ENCODE data around the gene PELI2. TPM values are rescaled to one million over a fixed set of nuclear protein-coding genes. Genes with fewer than 3 reads are reported as not detected.
A peak's percentile ranks its signal among the peaks of the same experiment; 100 is the strongest.

The PELI2 gene
- total RNA-seq, 2 donors from 2014 or later, result 11.3 to 11.7 TPM

DNA sequence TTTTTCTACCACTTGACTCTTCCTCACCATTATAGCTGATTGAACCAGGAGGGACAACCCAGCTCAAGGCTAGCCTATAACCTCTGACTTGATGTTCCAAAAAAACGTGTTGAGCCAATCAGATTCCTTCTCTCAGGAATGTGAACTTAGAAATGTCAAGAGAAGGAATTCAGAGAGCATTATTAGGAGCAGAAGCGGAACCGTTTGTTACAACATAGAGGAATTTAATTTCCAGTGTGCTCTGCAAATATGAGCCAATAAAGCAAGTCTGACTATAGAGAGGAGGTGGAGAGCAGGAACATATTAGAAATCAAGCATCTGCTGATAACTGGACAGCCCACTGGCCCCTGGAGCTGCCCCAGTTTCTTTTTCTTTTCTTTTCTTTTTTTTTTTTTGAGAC lies 15.3 kb upstream of the PELI2 start:
- ATAC-seq (replicated peaks in 1 of 2) (no peak), DNase-seq (no peak)
- H3K36me3 Mint-ChIP-seq (ENCODE audit: insufficient read depth in 2 of 2), result no peaks in the 10 kb centered on the region
- no peaks in the 10 kb centered on the region for H3K4me1 Mint-ChIP-seq (ENCODE audit: low read depth)
- H3K9me3 Mint-ChIP-seq, result no peaks in the 10 kb centered on the region
- H3K4me3 Mint-ChIP-seq, result no peak overlapping the region
- no peak overlapping the region for H3K27ac Mint-ChIP-seq
- peaks cover 7% of the 10 kb centered on the region for H3K27me3 Mint-ChIP-seq (ENCODE audit: low read depth)

DNA sequence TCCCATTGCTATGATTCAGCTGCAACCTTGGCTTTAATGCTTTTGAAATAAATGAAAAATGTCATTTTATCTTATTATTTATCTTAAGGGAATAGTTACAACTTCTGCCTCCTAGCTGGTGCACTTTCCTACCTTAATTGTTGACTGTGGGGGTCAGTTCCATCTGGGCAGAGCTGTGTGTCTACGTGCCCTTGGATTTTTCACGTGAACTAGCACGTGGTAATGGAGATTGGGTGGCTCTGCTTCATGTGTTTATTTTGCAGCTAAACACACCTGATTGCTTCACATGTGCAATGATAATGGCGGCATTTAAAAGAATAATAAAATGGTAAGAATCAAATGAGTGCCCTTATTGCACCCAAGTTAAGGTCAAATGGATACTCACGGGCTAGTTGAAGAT lies 10.6 kb upstream of the PELI2 start:
- Mint-ChIP-seq H3K27me3 (ENCODE audit: low read depth) (no peaks in the 10 kb centered on the region), H3K9me3 (no peaks in the 10 kb centered on the region), H3K36me3 (ENCODE audit: insufficient read depth in 2 of 2) (no peaks in the 10 kb centered on the region), H3K27ac (no peak overlapping the region), H3K4me1 (ENCODE audit: low read depth) (no peaks in the 10 kb centered on the region), H3K4me3 (no peak overlapping the region)
- DNase-seq, result no peak
- no peak for ATAC-seq (replicated peaks in 1 of 2)

DNA sequence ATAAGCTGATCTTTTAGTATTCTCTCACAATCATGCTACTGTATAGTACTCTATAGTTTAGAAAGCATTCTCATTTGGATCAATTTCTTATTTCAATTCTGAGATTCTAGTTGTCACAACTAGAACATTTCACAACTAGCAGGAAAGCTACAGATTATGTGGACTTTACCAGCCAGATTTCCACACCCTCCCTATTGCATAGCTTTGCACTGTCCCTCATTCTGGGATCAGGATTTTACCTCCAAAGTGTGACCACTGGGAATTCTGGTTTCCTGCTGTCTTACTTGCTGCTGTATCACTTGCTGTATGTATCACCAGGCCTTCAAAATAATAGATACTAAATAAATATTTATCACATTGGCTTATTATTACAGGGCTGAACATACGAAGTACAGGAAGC lies 10.2 kb upstream of the PELI2 start:
- DNase-seq, result no peak
- Mint-ChIP-seq H3K9me3 (no peaks in the 10 kb centered on the region), H3K27ac (no peak overlapping the region), H3K4me1 (ENCODE audit: low read depth) (no peaks in the 10 kb centered on the region), H3K36me3 (ENCODE audit: insufficient read depth in 2 of 2) (no peaks in the 10 kb centered on the region), H3K27me3 (ENCODE audit: low read depth) (no peaks in the 10 kb centered on the region), H3K4me3 (no peak overlapping the region)
- no peak for ATAC-seq (replicated peaks in 1 of 2)

DNA sequence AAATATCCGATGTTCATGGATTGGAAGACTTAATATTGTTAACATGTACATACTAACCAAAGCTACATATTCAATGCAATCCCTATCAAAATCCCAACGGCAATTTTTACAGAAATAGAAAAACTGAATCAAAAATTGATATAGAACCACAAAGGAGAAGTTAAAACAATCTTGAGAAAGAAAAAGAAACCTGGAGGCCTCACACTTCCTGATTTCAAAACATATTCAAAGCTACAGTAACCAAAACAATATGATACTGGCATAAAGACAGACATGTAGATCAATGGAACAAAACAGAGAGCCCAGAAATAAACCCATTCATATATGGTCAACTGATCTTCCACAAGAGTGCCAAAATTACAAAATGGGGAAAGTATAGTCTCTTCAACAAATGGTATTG lies 5.4 kb upstream of the PELI2 start:
- Mint-ChIP-seq H3K9me3 (no peaks in the 10 kb centered on the region), H3K4me3 (no peak overlapping the region), H3K4me1 (ENCODE audit: low read depth) (peaks cover 15% of the 10 kb centered on the region), H3K36me3 (ENCODE audit: insufficient read depth in 2 of 2) (no peaks in the 10 kb centered on the region), H3K27ac (no peak overlapping the region), H3K27me3 (ENCODE audit: low read depth) (no peaks in the 10 kb centered on the region)
- ATAC-seq (replicated peaks in 1 of 2), result no peak
- no peak for DNase-seq

DNA sequence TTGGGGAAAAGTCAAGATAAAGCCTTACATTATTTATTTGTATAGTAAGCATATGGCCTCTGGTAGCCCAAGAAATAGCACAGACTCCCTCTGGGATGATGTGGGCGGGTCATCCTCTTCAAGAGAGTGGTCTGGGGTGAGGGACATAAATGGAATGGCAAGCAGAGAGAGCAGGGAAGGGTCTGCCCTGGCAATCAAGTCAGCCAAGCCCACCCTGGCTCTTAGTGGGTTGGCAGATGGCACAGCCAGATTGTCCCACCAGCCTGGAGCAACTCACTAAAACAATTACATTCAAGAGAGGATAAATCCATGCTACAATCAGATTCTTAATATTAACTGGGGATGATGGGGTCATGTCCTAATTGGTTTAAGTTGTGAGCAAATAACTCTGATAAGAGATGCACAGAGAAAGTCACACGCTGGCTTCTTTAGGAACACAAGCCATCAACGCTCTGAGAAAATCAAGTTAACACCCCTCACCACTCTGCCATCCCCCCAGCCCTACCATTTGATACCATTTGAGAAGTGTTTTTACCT lies 2.8 kb upstream of the PELI2 start:
- Mint-ChIP-seq H3K27ac (no peak overlapping the region), H3K9me3 (no peaks in the 10 kb centered on the region), H3K36me3 (ENCODE audit: insufficient read depth in 2 of 2) (peaks cover 0 to 2% of the 10 kb centered on the region in 2 donors), H3K4me1 (ENCODE audit: low read depth) (peaks cover 24% of the 10 kb centered on the region), H3K27me3 (ENCODE audit: low read depth) (peaks cover 8% of the 10 kb centered on the region), H3K4me3 (no peak overlapping the region)
- DNase-seq (no peak), ATAC-seq (replicated peaks in 1 of 2) (no peak)

DNA sequence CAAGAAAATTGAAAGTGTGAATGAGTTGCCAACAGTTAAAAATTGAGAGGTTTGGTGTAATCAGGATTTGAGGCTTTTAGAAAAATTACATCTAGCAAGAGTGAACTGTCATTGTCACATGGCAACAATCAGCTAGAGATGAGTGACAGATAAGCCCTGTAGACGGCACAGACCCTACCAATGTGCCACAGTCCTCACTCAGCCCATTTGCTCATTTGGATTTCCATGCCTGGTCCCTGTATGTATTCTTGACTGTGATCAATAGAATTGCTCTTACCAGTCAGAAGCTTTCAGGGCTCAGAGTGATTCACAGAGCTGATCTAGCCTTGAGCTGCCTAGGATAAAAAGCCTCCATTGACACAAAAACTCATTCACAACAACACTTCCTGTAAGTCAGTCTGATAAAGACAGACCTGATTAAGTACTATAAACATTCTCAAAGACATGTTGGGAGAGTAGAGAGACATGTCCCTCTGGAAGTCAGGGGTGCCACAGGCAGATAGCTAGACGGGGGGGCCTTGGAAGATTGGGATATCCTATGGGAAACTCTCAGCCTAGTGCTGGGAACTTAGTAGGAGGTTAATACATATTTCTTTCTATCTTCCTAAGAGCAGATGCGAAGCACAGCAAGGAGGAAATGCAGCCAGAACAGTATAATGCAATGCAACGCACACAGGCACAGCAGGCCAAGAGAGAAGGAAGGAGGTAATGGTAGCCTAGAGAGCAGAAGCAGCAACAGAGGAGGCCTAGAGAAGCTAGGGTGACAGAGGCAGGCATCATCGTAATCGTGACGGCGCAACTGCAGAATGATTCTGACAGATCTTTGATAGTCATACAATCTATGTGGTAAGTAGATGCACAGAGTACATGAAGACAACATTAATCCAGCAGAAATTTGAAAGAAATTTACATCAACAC lies 2.0 kb upstream of the PELI2 start:
- peak in 1 of 2 donors; percentile 16 for DNase-seq
- ATAC-seq (replicated peaks in 1 of 2), result no peak
- H3K36me3 Mint-ChIP-seq (ENCODE audit: insufficient read depth in 2 of 2), result peaks cover 0 to 2% of the 10 kb centered on the region in 2 donors

DNA sequence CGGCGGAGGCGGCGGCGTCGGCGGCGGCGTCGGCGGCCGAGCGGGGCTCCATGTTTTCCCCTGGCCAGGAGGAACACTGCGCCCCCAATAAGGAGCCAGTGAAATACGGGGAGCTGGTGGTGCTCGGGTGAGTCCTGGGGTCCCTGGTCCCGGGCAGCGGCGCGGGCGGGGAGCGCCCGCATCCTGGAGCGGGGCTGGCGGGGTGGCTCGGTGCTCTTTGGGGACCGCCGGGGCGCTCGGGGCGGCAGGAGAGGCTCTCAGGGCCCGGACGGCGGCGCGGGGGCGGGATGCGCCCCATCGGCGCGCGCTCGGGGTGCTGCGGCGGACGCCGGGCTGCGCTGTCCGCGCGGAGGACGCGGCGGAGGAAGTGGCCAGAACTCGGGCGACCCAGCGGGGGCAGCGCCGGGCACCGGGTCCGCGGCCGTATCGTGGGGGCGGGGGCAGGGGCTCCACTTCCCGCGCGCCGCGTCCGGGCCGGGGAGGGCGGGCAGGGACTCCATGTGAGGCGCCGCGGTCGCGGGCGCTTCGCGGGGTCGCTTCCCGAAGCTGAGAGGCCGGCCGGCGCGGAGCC lies 485 bp downstream of the PELI2 start:
- Mint-ChIP-seq H3K27me3 (ENCODE audit: low read depth) (peaks cover 24% of the 10 kb centered on the region), H3K36me3 (ENCODE audit: insufficient read depth in 2 of 2) (peaks cover 0 to 2% of the 10 kb centered on the region in 2 donors), H3K4me3 (peak overlapping the region in 1 of 2 donors; percentile 78), H3K4me1 (ENCODE audit: low read depth) (peaks cover 55% of the 10 kb centered on the region), H3K27ac (no peak overlapping the region), H3K9me3 (no peaks in the 10 kb centered on the region)
- peak; percentile 51 for ATAC-seq (replicated peaks in 1 of 2)
- peak; percentile 41 to 51 for DNase-seq

More for the DNA sequence above, 2.0 kb upstream of the PELI2 start:
- Mint-ChIP-seq H3K27me3 (ENCODE audit: low read depth) (peaks cover 16% of the 10 kb centered on the region), H3K4me1 (ENCODE audit: low read depth) (peaks cover 33% of the 10 kb centered on the region), H3K4me3 (peak overlapping the region; percentile 5), H3K27ac (no peak overlapping the region), H3K9me3 (no peaks in the 10 kb centered on the region)

DNA sequence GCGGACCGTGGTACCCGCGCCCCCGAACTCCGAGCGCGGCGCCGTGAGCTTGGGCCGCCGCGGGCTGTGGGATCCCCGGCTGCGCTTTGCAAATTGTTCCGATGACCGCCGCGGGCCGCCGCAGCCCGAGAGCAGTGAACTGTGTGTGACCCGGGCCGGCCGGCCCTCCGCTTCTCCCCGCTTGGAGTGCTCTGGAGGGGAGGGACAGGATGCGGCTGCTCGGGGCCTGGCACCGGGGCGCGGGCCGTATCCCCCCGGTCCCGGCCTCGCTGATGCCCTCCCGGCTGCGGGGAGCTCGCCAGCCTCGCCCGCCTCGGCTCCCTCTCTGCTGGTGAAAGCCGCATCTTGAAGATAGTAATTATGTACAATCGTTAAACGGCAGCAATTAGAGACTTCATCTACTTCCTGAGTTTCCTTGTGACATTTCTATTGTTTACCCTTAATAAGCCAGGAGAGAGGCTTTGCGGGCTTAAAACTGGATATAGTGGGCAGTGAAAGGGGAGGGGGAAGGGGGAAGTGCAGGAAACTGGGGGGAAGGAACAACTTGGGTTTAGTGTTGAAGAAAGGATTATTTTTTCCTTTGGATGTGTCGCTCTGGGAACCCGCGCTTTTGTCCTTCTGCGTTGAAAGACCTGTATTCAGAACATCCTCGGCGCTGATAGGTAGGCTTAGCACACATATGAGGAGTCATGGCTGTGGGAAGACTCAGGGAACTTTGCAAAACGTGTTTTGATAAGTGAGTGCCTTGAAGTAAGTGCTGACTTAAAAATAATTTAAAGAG lies 1.2 kb downstream of the PELI2 start:
- H3K4me1 Mint-ChIP-seq (ENCODE audit: low read depth), result peaks cover 55% of the 10 kb centered on the region
- DNase-seq (peak; percentile 50 to 51), ATAC-seq (replicated peaks in 1 of 2) (peak; percentile 39 to 52)
- peaks cover 0 to 2% of the 10 kb centered on the region in 2 donors for H3K36me3 Mint-ChIP-seq (ENCODE audit: insufficient read depth in 2 of 2)
- no peaks in the 10 kb centered on the region for H3K9me3 Mint-ChIP-seq
- H3K4me3 Mint-ChIP-seq, result peak overlapping the region; percentile 78 to 92
- peaks cover 24% of the 10 kb centered on the region for H3K27me3 Mint-ChIP-seq (ENCODE audit: low read depth)
- H3K27ac Mint-ChIP-seq, result peak overlapping the region; percentile 61

DNA sequence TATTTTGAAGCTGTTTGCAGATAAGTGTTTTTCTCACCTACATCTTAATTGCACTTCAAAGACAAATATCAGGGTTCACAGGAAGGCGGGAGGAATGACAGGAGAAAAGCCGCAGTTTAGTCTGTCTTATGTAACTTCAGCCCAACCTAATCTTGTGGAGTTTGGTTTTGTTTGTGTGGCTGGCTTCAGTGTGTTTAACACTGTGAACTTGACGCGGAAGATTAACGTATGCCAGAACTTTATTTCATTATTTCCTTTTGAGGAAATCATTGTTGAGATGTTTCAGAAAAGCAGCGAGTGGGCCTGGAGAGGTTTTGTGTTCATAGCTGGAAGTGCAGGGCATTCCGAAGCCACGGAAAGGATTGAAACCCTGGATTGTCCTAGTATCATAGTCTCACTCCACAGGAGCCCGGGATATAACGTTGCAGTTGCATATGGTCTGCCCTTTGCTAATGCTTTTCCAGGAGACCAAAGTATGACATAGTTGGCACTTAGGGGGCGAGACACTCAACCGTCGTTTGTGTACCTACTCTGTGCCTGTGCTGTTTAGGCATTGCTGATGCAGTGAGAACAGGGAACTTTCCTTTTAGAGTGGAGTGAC lies 2.0 kb downstream of the PELI2 start:
- H3K36me3 Mint-ChIP-seq (ENCODE audit: insufficient read depth in 2 of 2), result peaks cover 0 to 2% of the 10 kb centered on the region in 2 donors
- peak overlapping the region; percentile 78 to 92 for H3K4me3 Mint-ChIP-seq
- no peak for DNase-seq
- H3K27me3 Mint-ChIP-seq (ENCODE audit: low read depth), result peaks cover 32% of the 10 kb centered on the region
- no peak for ATAC-seq (replicated peaks in 1 of 2)
- peak overlapping the region; percentile 61 for H3K27ac Mint-ChIP-seq
- peaks cover 63% of the 10 kb centered on the region for H3K4me1 Mint-ChIP-seq (ENCODE audit: low read depth)
- no peaks in the 10 kb centered on the region for H3K9me3 Mint-ChIP-seq

DNA sequence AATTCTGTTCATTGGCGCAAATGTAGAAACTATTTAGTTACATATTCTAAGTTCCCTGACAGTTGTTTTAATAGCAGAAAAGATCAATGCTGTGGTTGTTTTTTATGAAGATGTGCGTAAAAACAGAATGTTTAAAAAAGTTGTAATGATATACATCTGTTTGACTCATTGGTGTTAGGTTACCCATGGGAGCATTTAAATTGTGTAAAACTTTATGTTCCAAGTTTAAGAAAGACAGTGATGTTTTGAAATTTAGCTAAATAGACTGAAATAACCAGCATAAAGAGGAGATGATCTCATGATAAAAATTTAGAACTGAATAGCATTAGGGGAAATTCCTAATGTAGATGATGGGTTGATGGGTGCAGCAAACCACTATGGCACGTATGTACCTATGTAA lies 3.6 kb downstream of the PELI2 start:
- Mint-ChIP-seq H3K9me3 (no peaks in the 10 kb centered on the region), H3K27ac (no peak overlapping the region), H3K36me3 (ENCODE audit: insufficient read depth in 2 of 2) (peaks cover 0 to 2% of the 10 kb centered on the region in 2 donors), H3K27me3 (ENCODE audit: low read depth) (peaks cover 32% of the 10 kb centered on the region), H3K4me3 (peak overlapping the region in 1 of 2 donors; percentile 12), H3K4me1 (ENCODE audit: low read depth) (peaks cover 51% of the 10 kb centered on the region)
- ATAC-seq (replicated peaks in 1 of 2) (no peak), DNase-seq (no peak)

DNA sequence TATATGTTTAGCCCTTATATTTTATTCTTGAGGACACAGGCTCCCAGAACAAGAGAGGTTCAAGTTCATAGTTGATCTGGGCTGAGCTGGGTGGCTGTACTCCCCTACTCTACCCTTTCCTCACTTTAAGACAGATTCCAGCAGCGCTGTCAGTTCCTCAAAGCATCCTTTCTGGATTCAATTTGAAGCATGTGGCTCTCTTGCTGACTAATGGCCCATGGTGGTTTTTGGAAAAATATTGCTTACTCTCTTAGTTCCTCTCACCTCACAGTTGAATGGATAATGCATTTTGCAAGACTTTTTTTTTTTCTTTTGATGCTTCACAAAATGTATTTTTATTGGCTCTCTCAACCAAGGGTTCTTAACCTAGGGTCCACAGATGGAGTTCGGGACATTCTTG lies 4.1 kb downstream of the PELI2 start:
- Mint-ChIP-seq H3K4me1 (ENCODE audit: low read depth) (peaks cover 48% of the 10 kb centered on the region), H3K27me3 (ENCODE audit: low read depth) (peaks cover 32% of the 10 kb centered on the region), H3K4me3 (no peak overlapping the region), H3K9me3 (no peaks in the 10 kb centered on the region), H3K36me3 (ENCODE audit: insufficient read depth in 2 of 2) (peaks cover 0 to 2% of the 10 kb centered on the region in 2 donors), H3K27ac (no peak overlapping the region)
- DNase-seq (no peak), ATAC-seq (replicated peaks in 1 of 2) (no peak)

DNA sequence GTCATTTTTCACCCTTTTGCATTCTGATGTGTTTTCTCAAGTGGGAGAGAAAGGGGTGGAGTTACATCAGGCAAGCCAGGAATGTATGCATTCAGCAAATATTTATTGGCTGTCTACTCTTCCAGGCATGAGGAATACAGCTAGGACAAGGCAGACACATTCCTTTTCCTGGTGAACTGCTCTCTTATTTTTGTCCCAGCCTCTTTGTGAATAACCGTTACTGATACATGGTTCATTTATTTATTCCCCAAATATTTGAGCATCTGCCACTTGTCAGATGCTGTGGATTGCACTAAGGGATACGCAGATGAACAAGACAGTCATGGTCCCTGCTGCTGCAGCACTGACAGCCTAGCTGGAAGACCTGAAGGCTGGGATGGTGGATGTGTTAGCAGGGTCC lies 6.1 kb downstream of the PELI2 start:
- Mint-ChIP-seq H3K27ac (no peak overlapping the region), H3K4me3 (no peak overlapping the region), H3K27me3 (ENCODE audit: low read depth) (peaks cover 32% of the 10 kb centered on the region), H3K36me3 (ENCODE audit: insufficient read depth in 2 of 2) (peaks cover 0 to 2% of the 10 kb centered on the region in 2 donors), H3K4me1 (ENCODE audit: low read depth) (peaks cover 48% of the 10 kb centered on the region), H3K9me3 (peaks cover 0 to 1% of the 10 kb centered on the region in 2 donors)
- DNase-seq (no peak), ATAC-seq (replicated peaks in 1 of 2) (no peak)

All from activated T-cell treated with anti-CD3 and anti-CD28 coated beads, Interleukin-2, amount 50 U/mL, for 72 hours (primary cell).